Measurements from ENCODE around the gene DLG3.

Gene DLG3

DNA sequence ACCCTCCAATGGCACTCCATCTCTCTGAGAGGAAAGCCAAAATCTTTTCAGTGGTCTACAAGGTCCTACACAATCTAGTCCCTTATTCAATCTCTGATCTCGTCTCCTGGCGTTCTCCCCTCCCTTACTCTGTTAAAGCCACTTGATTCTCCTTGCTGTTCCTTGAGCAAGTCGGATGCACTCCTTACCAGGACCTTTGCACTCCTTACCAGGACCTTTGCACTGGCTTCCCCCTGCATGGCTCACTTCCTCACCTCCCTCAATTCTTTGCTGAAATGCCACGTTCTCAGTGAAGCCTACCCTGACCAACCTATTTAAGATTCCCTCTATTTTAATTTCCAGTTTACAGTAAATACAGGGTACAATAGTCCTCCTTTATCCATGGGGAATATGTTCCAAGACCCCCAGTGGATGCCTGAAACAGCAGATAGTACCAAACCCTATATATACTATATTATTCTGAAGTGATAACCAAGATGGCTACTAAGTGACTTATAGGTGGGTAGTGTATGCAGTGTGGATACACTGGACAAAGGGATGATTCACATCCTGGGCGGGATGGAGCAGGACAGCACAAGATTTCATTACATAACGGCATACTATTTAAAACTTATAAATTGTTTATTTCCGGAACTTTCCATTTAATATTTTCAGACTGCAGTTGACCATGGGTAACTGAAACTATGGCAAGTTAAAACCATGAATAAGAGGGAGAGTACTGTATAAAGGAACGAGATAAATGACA lies 6.5 kb upstream of the DLG3 start:
- no peak for DNase-seq

DNA sequence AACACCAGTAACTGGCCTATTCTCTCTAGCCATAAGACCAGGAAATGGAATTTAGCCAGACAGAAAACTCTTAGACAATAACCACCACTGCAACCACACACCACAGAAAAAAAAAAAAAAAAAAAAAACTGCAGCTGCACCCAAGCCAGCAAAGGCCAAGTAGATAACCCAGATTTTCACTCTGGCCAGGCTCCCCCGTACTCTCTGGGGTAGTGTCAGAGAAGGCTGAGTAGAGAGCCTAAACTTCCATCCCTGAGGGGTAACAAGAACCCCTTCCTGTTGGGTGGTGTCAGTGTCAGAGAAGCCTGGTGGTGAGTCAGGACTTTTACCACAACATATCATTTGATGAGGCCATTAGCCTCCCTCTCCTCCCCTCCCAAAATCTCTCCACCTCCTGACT lies 5.6 kb upstream of the DLG3 start:
- DNase-seq: no peak

GRCh38 chrX:70442224-70442623 lies 2.4 kb upstream of the DLG3 start:
- DNase-seq: no peak

DNA sequence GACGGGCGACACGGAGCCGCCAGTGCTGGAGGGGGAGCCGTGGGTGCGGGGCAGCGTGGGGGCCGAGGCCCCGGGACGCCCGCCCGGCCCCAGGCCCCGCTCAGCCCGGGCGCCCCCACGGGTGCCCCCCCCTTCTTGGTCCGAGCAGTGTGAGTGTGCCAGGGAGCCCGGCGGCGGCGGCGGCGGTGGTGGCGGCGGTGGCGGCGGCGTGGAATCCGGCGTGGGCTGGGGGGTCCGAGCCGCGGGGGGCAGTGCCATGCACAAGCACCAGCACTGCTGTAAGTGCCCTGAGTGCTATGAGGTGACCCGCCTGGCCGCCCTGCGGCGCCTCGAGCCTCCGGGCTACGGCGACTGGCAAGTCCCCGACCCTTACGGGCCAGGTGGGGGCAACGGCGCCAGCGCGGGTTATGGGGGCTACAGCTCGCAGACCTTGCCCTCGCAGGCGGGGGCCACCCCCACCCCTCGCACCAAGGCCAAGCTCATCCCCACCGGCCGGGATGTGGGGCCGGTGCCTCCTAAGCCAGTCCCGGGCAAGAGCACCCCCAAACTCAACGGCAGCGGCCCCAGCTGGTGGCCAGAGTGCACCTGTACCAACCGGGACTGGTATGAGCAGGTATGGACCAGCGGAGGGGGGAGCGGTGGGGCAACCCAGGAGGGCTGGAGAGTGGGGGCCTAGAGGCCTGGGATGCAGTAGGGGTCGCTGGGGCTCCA lies 466 bp downstream of the DLG3 start:
- no peak for DNase-seq

- DNase-seq: no peak
Observed at GRCh38 chrX:70445951-70446350, 1.3 kb downstream of the DLG3 start.

GRCh38 chrX:70446380-70447350 lies 2.0 kb downstream of the DLG3 start:
- DNase-seq: no peak

DNA sequence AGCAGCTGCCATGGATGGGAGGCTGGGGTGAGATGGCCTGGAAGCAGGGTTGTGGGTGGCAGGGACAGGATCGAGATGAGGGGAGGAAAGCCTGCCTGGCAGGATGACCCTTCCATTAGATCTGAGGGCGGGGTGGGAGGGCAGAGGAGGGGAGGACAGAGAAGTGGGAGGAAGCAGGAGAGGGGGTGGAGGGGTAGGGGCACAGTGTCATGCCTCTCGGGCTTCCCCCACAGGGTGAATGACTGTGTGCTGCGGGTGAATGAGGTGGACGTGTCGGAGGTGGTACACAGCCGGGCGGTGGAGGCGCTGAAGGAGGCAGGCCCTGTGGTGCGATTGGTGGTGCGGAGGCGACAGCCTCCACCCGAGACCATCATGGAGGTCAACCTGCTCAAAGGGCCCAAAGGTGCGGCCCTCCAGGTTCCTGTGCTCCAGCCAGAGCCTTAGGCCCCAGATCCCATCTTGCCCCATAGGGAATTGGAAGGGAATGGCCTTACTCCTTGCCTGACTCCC lies 4.9 kb downstream of the DLG3 start:
- DNase-seq: no peak

- peak; percentile 12 for DNase-seq
Observed at GRCh38 chrX:70452143-70452733, 7.6 kb downstream of the DLG3 start.

DNA sequence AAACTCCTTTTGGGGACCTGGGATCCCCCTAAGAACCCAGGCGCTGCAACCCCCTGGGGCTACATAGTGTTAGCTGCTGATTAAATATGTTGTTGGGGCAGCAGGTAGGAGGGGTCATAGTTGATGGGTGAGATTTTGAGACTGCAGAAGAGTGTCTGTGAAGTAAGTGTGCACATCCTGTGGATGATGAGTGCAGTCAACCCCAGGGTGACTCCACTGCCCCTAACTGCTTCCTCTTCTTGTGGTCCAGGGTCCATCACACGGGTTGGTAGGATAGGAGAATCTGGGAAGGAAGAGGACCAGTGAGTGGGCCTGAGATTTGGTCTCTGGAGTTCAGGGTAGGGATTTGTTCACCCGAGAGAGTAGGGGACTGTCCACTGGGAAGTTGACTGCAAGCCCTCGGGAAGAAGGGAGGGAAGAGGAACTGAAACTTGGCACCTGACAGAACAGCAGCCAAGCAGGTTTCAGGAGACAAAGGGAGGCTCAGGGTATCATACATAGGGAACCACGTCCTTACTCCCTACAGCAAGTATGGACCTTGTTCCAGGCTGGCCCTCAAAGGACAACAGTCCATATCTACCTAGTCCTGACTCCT lies 8.5 kb downstream of the DLG3 start:
- DNase-seq: no peak

- peak; percentile 22 for DNase-seq
Observed at GRCh38 chrX:70454441-70455365, 10.1 kb downstream of the DLG3 start.

DNA sequence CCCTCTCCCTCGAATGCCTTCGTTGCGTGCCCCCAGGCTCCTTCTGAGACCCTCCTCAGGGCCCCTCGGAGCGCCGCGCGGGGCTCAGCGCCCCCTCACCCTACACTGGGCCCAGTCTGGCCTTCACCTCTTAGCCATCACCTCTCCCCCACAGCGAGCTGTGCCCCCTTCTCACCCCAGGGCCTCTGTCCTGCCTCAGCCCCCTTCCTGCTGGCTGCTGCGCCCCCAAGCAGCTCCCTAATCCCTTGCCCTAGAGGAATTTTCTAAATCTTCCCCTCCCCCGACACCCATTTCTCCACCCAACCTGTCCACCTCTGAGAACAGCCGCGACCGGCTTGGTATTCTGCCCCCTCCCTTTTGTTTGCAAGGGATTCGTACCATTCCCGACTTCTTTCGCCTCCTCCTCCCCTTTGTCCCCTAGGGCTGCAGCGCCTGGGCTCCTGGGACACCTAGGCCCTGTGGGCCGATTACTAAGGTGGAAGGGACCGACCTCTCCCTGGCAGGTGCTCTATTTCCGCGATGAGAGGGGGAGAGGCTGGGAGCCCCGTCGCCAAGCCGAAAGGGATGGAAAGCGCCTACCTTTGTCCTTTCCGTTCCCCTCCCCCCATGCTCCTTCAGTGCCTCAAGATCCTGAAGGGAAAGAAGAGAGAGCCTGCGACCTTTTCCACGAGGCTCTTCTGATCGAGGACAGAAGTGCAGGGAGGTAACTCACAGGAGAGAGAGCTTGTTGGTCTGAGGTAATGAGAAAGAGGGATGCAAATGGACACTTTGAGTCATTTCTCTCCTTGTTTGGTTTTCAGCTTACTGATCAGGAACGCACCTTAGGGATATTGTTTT lies 10.9 kb downstream of the DLG3 start:
- DNase-seq: no peak

GRCh38 chrX:70456256-70456655 lies 11.6 kb downstream of the DLG3 start:
- no peak for DNase-seq

- DNase-seq: no peak
Observed at GRCh38 chrX:70461026-70461425, 16.4 kb downstream of the DLG3 start.

- DNase-seq: no peak
Observed at GRCh38 chrX:70464051-70464450, 19.4 kb downstream of the DLG3 start.

- no peak for DNase-seq
Observed at GRCh38 chrX:70466968-70467367, 22.3 kb downstream of the DLG3 start.

DNA sequence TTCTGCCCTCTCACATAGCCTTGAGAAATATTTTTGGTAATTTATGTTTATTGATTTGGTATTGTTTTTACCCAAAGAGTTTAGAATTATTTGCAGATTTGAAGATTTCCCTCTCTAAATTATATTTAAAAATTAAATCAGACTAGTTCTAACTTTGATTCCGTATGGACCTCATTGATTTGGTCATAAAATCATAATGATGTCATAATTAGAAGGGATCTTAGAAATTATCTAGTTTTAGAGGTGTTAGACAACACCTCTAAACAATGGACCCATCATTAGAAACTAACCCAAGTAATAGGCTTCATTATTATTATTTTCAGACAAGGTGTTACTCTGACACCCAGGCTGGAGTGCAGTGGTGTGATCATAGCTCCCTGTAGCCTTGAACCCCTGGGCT lies 24.1 kb downstream of the DLG3 start:
- no peak for DNase-seq

- DNase-seq: no peak
Observed at GRCh38 chrX:70470850-70471289, 26.2 kb downstream of the DLG3 start.

DNA sequence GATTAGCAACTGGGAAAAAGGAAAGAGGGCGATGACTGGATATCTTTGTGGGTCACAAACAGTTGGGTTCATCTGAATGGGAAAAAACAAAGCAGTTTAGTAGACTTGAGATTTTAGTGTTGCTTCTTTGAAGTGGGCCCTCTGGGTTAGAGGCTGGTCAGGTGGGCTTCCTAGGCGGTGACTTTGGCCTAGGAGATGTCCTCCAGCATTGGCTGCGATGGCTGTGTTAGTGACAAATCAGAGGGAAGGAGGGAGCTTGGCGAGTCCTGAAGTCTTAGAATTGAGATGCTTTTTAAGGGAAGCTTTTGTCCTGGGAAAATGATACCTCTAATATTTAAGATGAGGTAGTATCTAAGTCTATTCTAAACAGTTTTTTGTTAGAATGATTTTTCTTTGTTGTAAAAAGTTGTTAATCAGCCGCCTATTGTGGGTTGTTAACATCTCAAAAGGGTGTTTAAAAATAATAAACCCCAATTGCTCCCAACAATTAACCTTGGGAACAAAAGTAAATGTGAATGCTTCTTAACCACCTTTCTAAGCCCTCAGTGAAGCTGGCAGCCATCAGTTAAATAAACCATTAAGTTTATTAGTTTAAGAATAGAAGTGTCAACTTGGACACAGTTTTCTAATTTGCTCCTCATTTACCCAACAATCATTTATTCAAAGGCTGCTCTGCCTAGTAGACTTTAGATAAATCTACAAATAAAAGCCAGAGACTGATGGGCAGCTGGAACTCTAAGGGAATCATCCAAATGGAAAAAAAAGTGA lies 31.7 kb downstream of the DLG3 start:
- no peak for DNase-seq

Measured in kidney glomerular epithelial cell (primary cell).